ENCODE data around the gene TRMT1. TPM values are rescaled to one million over a fixed set of nuclear protein-coding genes. Genes with fewer than 3 reads are reported as not detected.

TRMT1 gene
- total RNA-seq, 1 experiment from 2014 or later = 52.0 TPM

GRCh38 chr19:13094106-13094504 lies 22.4 kb downstream of the TRMT1 start:
- peak overlapping the region; percentile 66; the same call in 1 of the 2 replicates for H3K27ac ChIP-seq (ENCODE audit: low read length)
- ChIA-PET POLR2A (no interaction called here), CTCF (interaction anchor here (1.2 to 1.4 kb wide), 4 partner anchors 33 to 123 kb away, joined by 3 to 8 read pairs (median 6); no protein-coding TSS in a partner anchor)
- peaks cover 53% of the 10 kb centered on the region for H3K4me1 ChIP-seq (ENCODE audit: control insufficient read depth, insufficient read depth, low read length)
- intact Hi-C loops (cut with micrococcal nuclease; ENCODE audit: unreplicated experiment) = loop anchor here (5.0 to 10.0 kb wide), 2 partner anchors 59 to 117 kb away; no protein-coding TSS in a partner anchor
- in situ Hi-C loops (cut with HindIII; ENCODE audit: low pct_unique_long_range_greater_than_20kb, low sequenced_read_pairs) = no loop called here
- H3K4me3 ChIP-seq (ENCODE audit: low read depth in 2 of 2, low read length in 2 of 2) = no peak overlapping the region
- ATAC-seq (no peak), DNase-seq (ENCODE audit: low read depth, low spot score) (no peak)
- H3K27me3 ChIP-seq (ENCODE audit: control insufficient read depth, insufficient read depth, low read length) = no peaks in the 10 kb centered on the region
- H3K9me3 ChIP-seq (ENCODE audit: control insufficient read depth, insufficient read depth, low read depth, low read length) = no peaks in the 10 kb centered on the region
- BruUV-seq (replicated peaks) = no TSS peak
- H3K36me3 ChIP-seq (ENCODE audit: control insufficient read depth, insufficient read depth, low read length) = no peaks in the 10 kb centered on the region; the same call in 1 of the 2 replicates
- TF ChIP-seq SIN3A (IDR thresholded peaks at IDR 0.05; ENCODE audit: borderline replicate concordance, insufficient read depth, low read depth, low read length) = no peak
- no peak for TF ChIP-seq TCF7L2 (IDR thresholded peaks at IDR 0.05; ENCODE audit: low read depth, low read length)
- peak; percentile 67 for TF ChIP-seq CTCF (IDR thresholded peaks at IDR 0.05)
- no peak for TF ChIP-seq REST (IDR thresholded peaks at IDR 0.05; ENCODE audit: insufficient read depth in 1 of 2, low read depth in 2 of 2, low read length in 1 of 2)

GRCh38 chr19:13093407-13094105 lies 23.0 kb downstream of the TRMT1 start:
- Histone ChIP-seq H3K9me3 (ENCODE audit: control insufficient read depth, insufficient read depth, low read depth, low read length) (no peaks in the 10 kb centered on the region), H3K27ac (ENCODE audit: low read length) (peak overlapping the region; percentile 66), H3K27me3 (ENCODE audit: control insufficient read depth, insufficient read depth, low read length) (no peaks in the 10 kb centered on the region), H3K4me3 (ENCODE audit: low read depth in 2 of 2, low read length in 2 of 2) (no peak overlapping the region), H3K4me1 (ENCODE audit: control insufficient read depth, insufficient read depth, low read length) (peaks cover 53% of the 10 kb centered on the region), H3K36me3 (ENCODE audit: control insufficient read depth, insufficient read depth, low read length) (no peaks in the 10 kb centered on the region; the same call in 1 of the 2 replicates)
- BruUV-seq (replicated peaks) = no TSS peak
- DNase-seq (ENCODE audit: low read depth, low spot score) = no peak
- peak; percentile 83 for ATAC-seq
- TF ChIP-seq POLR2AphosphoS5 (IDR thresholded peaks at IDR 0.05; ENCODE audit: low read depth, low read length) (no peak), CTCF (IDR thresholded peaks at IDR 0.05) (peak; percentile 89), REST (IDR thresholded peaks at IDR 0.05; ENCODE audit: insufficient read depth in 1 of 2, low read depth in 2 of 2, low read length in 1 of 2) (no peak)
- in situ Hi-C loops (cut with HindIII; ENCODE audit: low pct_unique_long_range_greater_than_20kb, low sequenced_read_pairs) (no loop called here), intact Hi-C loops (cut with micrococcal nuclease; ENCODE audit: unreplicated experiment) (loop anchor here (5.0 to 10.0 kb wide), 2 partner anchors 59 to 116 kb away; no protein-coding TSS in a partner anchor)
- ChIA-PET POLR2A (no interaction called here), CTCF (interaction anchor here (1.2 to 1.4 kb wide), 3 partner anchors 33 to 116 kb away, joined by 3 to 8 read pairs (median 5); no protein-coding TSS in a partner anchor)

All from Panc1 (cell line).